Measurements from ENCODE around the gene SNIP1.
A peak's percentile ranks its signal among the peaks of the same experiment; 100 is the strongest.
"Not testable (repeated sequence)": the region's sequence is repeated elsewhere in the genome, so short reads cannot be mapped to it uniquely, and the experiment has no call there.

Gene SNIP1

GRCh38 chr1:37514350-37515184 lies 39.5 kb downstream of the SNIP1 start, which contains the start of gene MEAF6:
Gene MEAF6, minus strand, starts transcription at chr1:37514766. Its CDS starts 20 bp downstream, at chr1:37514746.
- TF ChIP-seq CTCF (conservative IDR thresholded peaks at IDR 0.05; ENCODE audit: low read length): peak; percentile 18

GRCh38 chr1:37513795-37514349 lies 40.2 kb downstream of the SNIP1 start:
- DNase-seq (ENCODE audit: low read depth): no peak
- TF ChIP-seq CTCF (conservative IDR thresholded peaks at IDR 0.05; ENCODE audit: low read length): no peak
- H3K4me3 ChIP-seq (ENCODE audit: low read length): peak overlapping the region; percentile 67

More at GRCh38 chr1:37514350-37515184, 39.5 kb downstream of the SNIP1 start, which contains the start of gene MEAF6:
- DNase-seq (ENCODE audit: low read depth): peak; percentile 77
- H3K4me3 ChIP-seq (ENCODE audit: low read length): peak within 1 kb of the TSS; percentile 67

GRCh38 chr1:37509181-37509580 lies 44.9 kb downstream of the SNIP1 start:
- TF ChIP-seq CTCF (conservative IDR thresholded peaks at IDR 0.05; ENCODE audit: low read length): peak; percentile 38
- no peak overlapping the region for H3K4me3 ChIP-seq (ENCODE audit: low read length)
- peak; percentile 45 for DNase-seq (ENCODE audit: low read depth)

- H3K4me3 ChIP-seq (ENCODE audit: low read length): no peak overlapping the region
- no peak for TF ChIP-seq CTCF (conservative IDR thresholded peaks at IDR 0.05; ENCODE audit: low read length)
- DNase-seq (ENCODE audit: low read depth): no peak
Measured at GRCh38 chr1:37506740-37507139, 47.4 kb downstream of the SNIP1 start.

- DNase-seq (ENCODE audit: low read depth); H3K4me3 ChIP-seq (ENCODE audit: low read length): not testable (repeated sequence)
Measured at GRCh38 chr1:37502791-37503190, 51.3 kb downstream of the SNIP1 start.

- DNase-seq (ENCODE audit: low read depth): no peak
- no peak overlapping the region for H3K4me3 ChIP-seq (ENCODE audit: low read length)
- TF ChIP-seq CTCF (conservative IDR thresholded peaks at IDR 0.05; ENCODE audit: low read length): no peak
Measured at GRCh38 chr1:37502104-37502503, 52.0 kb downstream of the SNIP1 start.

GRCh38 chr1:37501661-37502060 lies 52.4 kb downstream of the SNIP1 start:
- DNase-seq (ENCODE audit: low read depth): no peak
- H3K4me3 ChIP-seq (ENCODE audit: low read length): no peak overlapping the region
- TF ChIP-seq CTCF (conservative IDR thresholded peaks at IDR 0.05; ENCODE audit: low read length): no peak

Measured in AG10803 (cell line).